ENCODE results near the gene SHF.

The SHF gene

GRCh38 chr15:45126535-45127158 lies 61.1 kb downstream of the SHF start:
- DNase-seq (ENCODE audit: low read depth) = peak; percentile 42

- no peak for DNase-seq (ENCODE audit: low read depth)
Measured at GRCh38 chr15:45123397-45123796, 64.4 kb downstream of the SHF start.

- DNase-seq (ENCODE audit: low read depth) = no peak
Measured at GRCh38 chr15:45122719-45123118, 65.0 kb downstream of the SHF start.

- peak; percentile 86 for DNase-seq (ENCODE audit: low read depth)
Measured at GRCh38 chr15:45121706-45122417, 65.9 kb downstream of the SHF start.

GRCh38 chr15:45121020-45121419 lies 66.7 kb downstream of the SHF start:
- no peak for DNase-seq (ENCODE audit: low read depth)

- DNase-seq (ENCODE audit: low read depth) = no peak
Measured at GRCh38 chr15:45120081-45120972, 67.4 kb downstream of the SHF start.

GRCh38 chr15:45118996-45119395 lies 68.8 kb downstream of the SHF start:
- no peak for DNase-seq (ENCODE audit: low read depth)

GRCh38 chr15:45118131-45118588 lies 69.6 kb downstream of the SHF start:
- DNase-seq (ENCODE audit: low read depth) = peak; percentile 87

GRCh38 chr15:45117308-45118130 lies 70.2 kb downstream of the SHF start:
- no peak for DNase-seq (ENCODE audit: low read depth)

Measured in EH (cell line).